Fibroblast of lung (primary cell): ENCODE results near the gene LOC101059915.

Experiments
- CTCF ChIP-seq, 2 donors: IDR thresholded peaks in 1 of 2; conservative IDR thresholded peaks in 1 of 2; 1 replicate in 1 of 2; 2 replicates in 1 of 2; pipeline ENCODE4 v1.5.1; 2011 to 2012; ENCODE audit warnings: low read length in 2 of 2, control low read depth in 1 of 2, inconsistent platforms in 1 of 2, low read depth in 1 of 2, mild to moderate bottlenecking in 1 of 2
- EZH2 ChIP-seq: IDR thresholded peaks from 2 replicates; pipeline ENCODE4 v1.5.1; 2012; ENCODE audit warnings: low read length, control low read depth, mild to moderate bottlenecking; ENCODE audit errors: missing control alignments

- TF ChIP-seq CTCF (conservative IDR thresholded peaks at IDR 0.05 in 1 of 2, IDR thresholded peaks at IDR 0.05 in 1 of 2; ENCODE audit: low read depth in 1 of 2, low read length in 2 of 2) (no peak), EZH2 (no peak)
Measured at GRCh38 chrX:71626576-71626975, 40.8 kb upstream of the LOC101059915 start.
